Smooth muscle cell (in vitro differentiated cells): ENCODE results near the gene PLEKHM3. TPM values are rescaled to one million over a fixed set of nuclear protein-coding genes. Genes with fewer than 3 reads are reported as not detected.

ENCODE experiments used
- DNase-seq: peaks from one replicate; lab custom pipeline; 2025; ENCODE audit not compliant: unreplicated experiment; lab: John Stamatoyannopoulos, UW
- H2AFZ ChIP-seq: fragments of 200-600 bp; sonication (generic); 2 replicates; pipeline ENCODE4 v1.6.0; 2016; ENCODE audit warnings: antibody characterized with exemption, low read depth, mild to moderate bottlenecking
- H3F3A ChIP-seq: fragments of 200-600 bp; sonication (generic); 2 replicates; pipeline ENCODE4 v1.6.0; 2017; ENCODE audit warnings: antibody characterized with exemption, low read depth
- H3K27ac ChIP-seq: fragments of 200-600 bp; sonication (generic); 2 replicates; pipeline ENCODE4 v1.5.1; 2016; ENCODE audit warnings: low read depth, mild to moderate bottlenecking
- H3K27me3 ChIP-seq: fragments of 200-600 bp; sonication (generic); 2 replicates; pipeline ENCODE4 v1.6.1; 2016; ENCODE audit warnings: low read depth, mild to moderate bottlenecking
- H3K36me3 ChIP-seq: fragments of 200-600 bp; sonication (generic); 2 replicates; pipeline ENCODE4 v1.5.1; 2016; ENCODE audit warnings: low read depth
- H3K4me1 ChIP-seq: fragments of 200-600 bp; sonication (generic); 2 replicates; pipeline ENCODE4 v1.5.1; 2016; ENCODE audit warnings: low read depth
- H3K4me2 ChIP-seq: fragments of 200-600 bp; sonication (generic); 2 replicates; pipeline ENCODE4 v1.6.0; 2016; ENCODE audit warnings: mild to moderate bottlenecking
- H3K4me3 ChIP-seq: fragments of 200-600 bp; sonication (generic); 2 replicates; pipeline ENCODE4 v1.5.1; 2016; ENCODE audit warnings: mild to moderate bottlenecking
- H3K79me2 ChIP-seq: fragments of 200-600 bp; sonication (generic); 2 replicates; pipeline ENCODE4 v1.6.0; 2016; ENCODE audit warnings: low read depth, mild to moderate bottlenecking
- H3K9ac ChIP-seq: fragments of 200-600 bp; sonication (generic); 2 replicates; pipeline ENCODE4 v1.6.0; 2016; ENCODE audit warnings: low read depth
- H3K9me3 ChIP-seq: fragments of 200-600 bp; sonication (generic); replicated peaks from 2 replicates; pipeline ENCODE4 v1.5.1; 2016; ENCODE audit warnings: low read depth
- H4K20me1 ChIP-seq: fragments of 200-600 bp; sonication (generic); 2 replicates; pipeline ENCODE4 v1.6.0; 2016; ENCODE audit warnings: low read depth
- CTCF ChIP-seq: fragments of 200-600 bp; sonication (generic); IDR thresholded peaks from 2 replicates; pipeline ENCODE4 v1.5.1; 2017; ENCODE audit warnings: borderline replicate concordance, mild to moderate bottlenecking, antibody characterized with exemption; ENCODE audit not compliant: insufficient read depth, poor library complexity, severe bottlenecking
- WGBS: methylation state at CpG from one replicate; pipeline ENCODE4 v1.1.7; 2016; ENCODE audit warnings: low lambda C conversion rate; 5-methylcytosine and 5-hydroxymethylcytosine counted together
- polyA plus RNA-seq: library from polyadenylated mRNA; unstranded; fragments of >200 nt; fragmentation: Nextera tagmentation; extraction: Ambion mirVana; gene quantifications from 2 replicates; pipeline ENCODE4 v1.2.1, GENCODE V29; 2016
- total RNA-seq: library from RNA; depleted of rRNA; stranded (reverse); fragments of >200 nt; gene quantifications from 2 replicates; pipeline ENCODE4 v1.2.3, GENCODE V29; 2014

PLEKHM3 gene
- total and polyA plus RNA-seq, 2 experiments from 2014 or later = 3.8 to 10.3 TPM

GRCh38 chr2:207802650-207803049 is 222.7 kb downstream of the PLEKHM3 start:
- no peaks in the 10 kb centered on the region for H3K79me2 ChIP-seq
- no peak overlapping the region for H3K4me3 ChIP-seq
- no peaks in the 10 kb centered on the region for H3K9me3 ChIP-seq
- H3K36me3 ChIP-seq = no peaks in the 10 kb centered on the region
- H4K20me1 ChIP-seq = no peaks in the 10 kb centered on the region
- H3K27me3 ChIP-seq = no peaks in the 10 kb centered on the region
- DNase-seq = no peak
- 92% methylated on average over 6 of the region's 6 CpGs for WGBS
- H3K27ac ChIP-seq = no peak overlapping the region
- no peak overlapping the region for H3K4me2 ChIP-seq
- no peak overlapping the region for H3K9ac ChIP-seq
- H2AFZ ChIP-seq = no peak overlapping the region
- TF ChIP-seq CTCF = no peak
- H3K4me1 ChIP-seq = peaks cover 10% of the 10 kb centered on the region
- H3F3A ChIP-seq = no peaks in the 10 kb centered on the region

- no peak overlapping the region for H3K4me2 ChIP-seq
- TF ChIP-seq CTCF = no peak
- no peak for DNase-seq
- H3K27me3 ChIP-seq = no peaks in the 10 kb centered on the region
- WGBS = 20% methylated on average over 3 of the region's 3 CpGs
- no peaks in the 10 kb centered on the region for H3F3A ChIP-seq
- H3K36me3 ChIP-seq = no peaks in the 10 kb centered on the region
- no peak overlapping the region for H3K27ac ChIP-seq
- no peaks in the 10 kb centered on the region for H3K79me2 ChIP-seq
- no peaks in the 10 kb centered on the region for H4K20me1 ChIP-seq
- peaks cover 18% of the 10 kb centered on the region for H3K4me1 ChIP-seq
- no peak overlapping the region for H3K4me3 ChIP-seq
- H3K9me3 ChIP-seq = no peaks in the 10 kb centered on the region
- no peak overlapping the region for H2AFZ ChIP-seq
- no peak overlapping the region for H3K9ac ChIP-seq
Measured at GRCh38 chr2:207801259-207801658, 224.1 kb downstream of the PLEKHM3 start.

GRCh38 chr2:207796585-207797350 is 228.6 kb downstream of the PLEKHM3 start:
- TF ChIP-seq CTCF = no peak
- 60% methylated on average over 8 of the region's 8 CpGs for WGBS
- H3K4me1 ChIP-seq = peaks cover 20% of the 10 kb centered on the region
- H3K27me3 ChIP-seq = no peaks in the 10 kb centered on the region
- H3K4me2 ChIP-seq = no peak overlapping the region
- H3K79me2 ChIP-seq = no peaks in the 10 kb centered on the region
- no peaks in the 10 kb centered on the region for H4K20me1 ChIP-seq
- H3K27ac ChIP-seq = no peak overlapping the region
- DNase-seq = no peak
- no peaks in the 10 kb centered on the region for H3K36me3 ChIP-seq
- no peaks in the 10 kb centered on the region for H3K9me3 ChIP-seq
- peak overlapping the region; percentile 16 for H2AFZ ChIP-seq
- H3K9ac ChIP-seq = no peak overlapping the region
- H3K4me3 ChIP-seq = no peak overlapping the region
- no peaks in the 10 kb centered on the region for H3F3A ChIP-seq
